GM21619 (cell line): Measurements from ENCODE around the gene C11orf42.
A peak's percentile ranks its signal among the peaks of the same experiment; 100 is the strongest.
"Not testable (repeated sequence)": the region's sequence is repeated elsewhere in the genome, so short reads cannot be mapped to it uniquely, and the experiment has no call there.

ENCODE experiments used
- ATAC-seq: cut with Tn5 transposase; IDR thresholded peaks from one replicate; pipeline ENCODE4 v1.9.1; 2021; ENCODE audit not compliant: unreplicated experiment

The C11orf42 gene

DNA sequence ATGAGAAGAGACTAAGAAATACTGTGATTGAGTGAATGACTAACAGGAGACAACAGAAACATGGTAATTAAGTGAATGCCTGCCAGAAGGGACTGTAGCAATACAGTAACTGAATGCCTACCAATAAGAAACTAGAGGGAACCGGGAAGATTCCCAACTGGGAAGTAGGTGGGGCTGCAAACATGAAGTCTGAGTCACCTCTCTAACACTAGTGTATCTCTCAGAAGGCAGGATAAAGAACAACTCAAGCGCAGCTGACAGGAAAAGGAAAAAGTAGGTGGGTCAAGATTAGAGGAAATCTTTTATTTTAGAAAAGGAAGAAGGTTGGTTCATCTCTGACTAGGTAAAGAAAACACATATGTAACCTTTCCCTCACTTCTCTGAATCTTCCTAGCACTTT lies 14.0 kb downstream of the C11orf42 start:
- no peak for ATAC-seq

DNA sequence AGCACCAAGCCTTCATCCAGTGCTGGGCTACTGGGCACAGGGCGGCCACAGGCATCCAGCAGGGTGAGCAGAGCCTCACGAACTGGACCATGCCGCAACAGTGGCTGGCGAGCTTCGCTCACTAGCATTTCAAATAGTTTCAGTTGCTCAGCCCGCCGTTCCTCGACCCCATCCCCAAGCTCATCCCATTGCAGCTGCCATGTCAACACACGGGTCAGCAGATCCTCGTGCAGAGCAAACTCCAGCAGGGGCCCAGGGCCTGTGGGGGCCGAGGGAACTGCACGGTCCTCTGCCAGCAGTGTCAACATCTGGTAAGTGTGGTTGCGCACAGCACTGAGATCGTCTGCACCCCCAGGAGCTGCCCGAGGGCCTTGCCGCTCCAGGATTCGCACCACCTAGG lies 18.5 kb downstream of the C11orf42 start:
- ATAC-seq: no peak

DNA sequence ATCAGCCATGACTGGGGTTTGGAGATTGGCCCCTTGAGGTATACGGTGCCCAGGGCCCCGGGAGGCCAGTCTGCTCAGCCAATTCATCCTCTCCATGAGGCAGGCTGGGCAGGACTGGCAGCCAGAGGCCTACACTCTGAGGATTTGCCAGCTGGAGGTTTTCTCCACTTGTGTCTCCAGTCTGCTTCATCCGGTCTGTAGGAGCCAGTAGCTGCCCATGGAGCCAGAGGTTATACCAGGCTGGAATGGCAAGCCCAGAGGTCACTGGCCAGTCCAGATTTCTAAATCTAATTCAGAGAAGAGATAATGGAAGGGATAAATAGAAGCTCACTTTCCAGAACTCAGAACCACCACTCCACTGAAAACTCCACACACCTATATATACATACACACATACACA lies 19.1 kb downstream of the C11orf42 start:
- ATAC-seq: no peak

DNA sequence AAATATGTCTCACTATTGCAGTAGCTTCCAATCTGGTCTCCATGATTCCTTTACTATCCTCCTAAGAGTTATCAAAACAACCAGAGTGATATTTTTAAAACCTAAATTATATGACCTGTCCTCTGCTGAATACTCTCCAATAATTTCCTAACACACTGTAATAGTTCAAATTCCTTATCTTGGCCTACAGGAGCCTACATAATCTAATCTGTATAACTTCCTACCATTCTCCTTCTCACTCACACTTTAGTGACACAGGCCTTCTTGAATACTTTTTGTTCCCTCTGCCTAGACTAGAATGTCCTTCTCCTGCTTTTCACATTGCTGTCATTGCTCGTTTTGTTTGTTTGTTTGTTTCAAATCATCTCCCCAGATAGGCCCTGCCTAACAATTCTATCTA lies 19.7 kb downstream of the C11orf42 start:
- ATAC-seq: no peak

DNA sequence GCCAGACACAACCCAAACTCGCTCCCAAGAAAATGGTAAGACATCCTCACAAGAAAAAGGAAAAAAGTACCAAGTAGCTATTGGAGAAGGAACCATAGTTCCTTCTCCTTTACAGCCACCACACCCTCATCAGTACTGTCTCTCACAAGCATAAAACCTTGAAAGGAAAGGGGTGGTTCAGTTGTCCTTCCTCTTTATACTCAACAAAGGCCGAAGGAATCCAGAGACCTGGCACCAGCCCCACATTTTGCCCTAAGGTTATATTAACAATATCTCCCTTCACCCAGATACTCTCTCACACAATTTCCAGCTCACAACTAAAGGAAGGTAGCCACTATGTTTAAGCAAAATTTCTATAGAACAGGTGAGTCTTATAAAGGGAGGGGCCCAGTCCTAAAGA lies 20.5 kb downstream of the C11orf42 start:
- ATAC-seq: no peak

DNA sequence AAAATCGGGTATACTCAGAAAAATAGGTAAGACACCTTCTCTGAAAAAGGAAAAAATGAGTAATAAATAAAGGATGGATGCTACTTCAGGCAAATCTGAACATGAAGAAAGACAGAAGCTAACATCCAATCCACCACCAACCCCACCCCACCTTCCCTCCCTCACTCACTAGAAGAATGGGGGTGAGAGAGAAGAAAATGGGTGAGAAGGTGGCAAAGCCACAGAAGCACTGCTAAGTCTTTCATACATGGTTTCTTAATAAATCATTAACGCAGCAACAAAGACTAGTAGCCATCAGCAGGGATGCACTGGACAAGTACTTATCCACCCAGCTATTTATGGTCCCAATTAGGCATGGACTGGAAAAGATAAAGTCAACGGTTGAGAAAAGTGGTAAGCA lies 23.2 kb downstream of the C11orf42 start:
- no peak for ATAC-seq

DNA sequence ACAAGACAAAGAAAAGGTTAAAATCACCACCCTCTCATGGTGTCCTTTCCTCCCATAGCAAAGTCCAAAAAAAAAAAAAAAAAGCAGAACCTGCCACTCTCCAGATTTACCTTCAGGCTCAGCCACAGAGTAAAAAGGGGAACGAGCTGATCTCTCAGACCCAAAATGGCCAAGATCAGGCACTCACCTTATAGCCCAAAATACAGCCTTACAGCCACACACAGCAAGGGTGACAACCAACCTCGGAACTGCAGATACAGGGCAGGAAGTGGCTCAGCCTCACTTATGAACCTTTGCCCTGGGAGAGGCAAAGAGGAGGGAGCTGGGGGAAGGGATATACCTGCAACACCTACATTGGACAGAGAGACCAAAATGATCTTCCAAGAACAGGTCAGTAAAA lies 24.6 kb downstream of the C11orf42 start:
- ATAC-seq: no peak

DNA sequence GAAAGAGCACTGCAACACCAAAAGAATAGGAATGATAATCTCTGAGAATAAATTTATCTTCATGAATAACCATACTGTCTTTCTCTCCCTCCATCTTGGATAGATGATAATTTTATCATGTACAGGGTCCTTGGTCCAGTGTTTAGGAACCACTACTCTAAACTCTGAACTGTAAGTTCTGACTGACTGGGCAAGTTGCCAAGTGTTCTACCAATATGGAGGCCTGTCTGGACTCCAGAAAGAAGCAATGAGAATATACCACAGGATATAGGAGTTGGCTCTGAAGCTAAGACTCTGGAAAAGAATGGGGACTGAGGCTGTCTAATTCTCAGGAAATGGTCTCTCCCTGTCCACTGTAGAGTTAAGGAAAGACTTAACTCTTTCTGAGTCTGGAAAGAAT lies 27.5 kb downstream of the C11orf42 start:
- ATAC-seq: no peak

DNA sequence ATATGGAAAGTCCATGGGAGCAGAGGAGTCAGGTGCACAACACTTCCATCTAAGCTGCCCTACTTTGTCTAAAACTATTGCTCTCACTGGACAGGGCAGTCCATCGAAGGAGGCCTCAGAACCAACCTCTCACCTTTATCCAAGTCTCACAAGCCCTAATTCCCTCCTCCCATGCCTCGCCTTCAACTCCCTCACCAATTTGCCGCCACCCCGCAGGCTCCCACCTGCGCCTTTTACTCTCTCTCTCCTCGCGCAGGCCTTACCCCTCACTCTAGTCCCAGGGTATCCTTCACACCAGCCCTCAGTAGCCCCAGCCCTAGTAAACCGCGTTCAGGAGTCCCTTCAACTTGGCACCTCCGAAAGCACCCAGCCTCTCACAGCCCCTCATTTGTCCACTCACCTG lies 28.6 kb downstream of the C11orf42 start:
- ATAC-seq: no peak

DNA sequence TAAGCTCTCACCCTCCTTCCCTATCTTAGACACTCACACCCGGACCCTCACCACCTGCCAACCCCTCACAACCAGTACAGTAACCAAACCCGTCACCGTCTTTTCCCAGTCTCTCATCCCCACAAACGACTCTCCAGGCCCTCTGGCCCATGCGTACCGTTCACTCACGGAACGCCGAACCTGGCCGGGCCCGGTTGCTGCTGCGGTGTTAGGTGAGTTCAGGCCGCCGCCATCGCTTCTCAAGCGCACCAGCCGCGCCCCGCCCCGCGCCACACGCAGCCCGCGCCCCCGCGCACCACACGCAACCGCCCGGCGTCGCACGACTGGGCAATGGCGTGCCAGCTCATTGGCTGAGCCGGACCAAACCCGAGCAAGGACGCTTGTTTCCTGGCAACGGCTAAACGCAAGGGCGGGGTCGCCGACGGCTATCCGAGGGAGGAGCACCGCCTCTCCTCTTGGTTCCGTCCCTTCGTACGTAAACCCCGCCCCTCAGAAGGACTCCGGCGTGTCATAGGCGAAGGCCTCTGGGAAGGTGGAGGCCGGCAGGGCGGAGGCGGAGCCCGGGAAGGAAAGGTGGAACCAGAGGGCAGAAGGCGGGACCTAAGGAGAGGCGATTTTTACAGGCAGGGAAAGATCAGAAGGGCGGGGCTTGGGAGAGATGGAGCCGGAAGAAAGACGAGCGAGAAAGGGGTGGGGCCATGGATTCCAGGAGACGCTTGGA lies 29.2 kb downstream of the C11orf42 start, which contains the start of gene FHIP1B:
Gene FHIP1B (minus strand): TSS at position 250 of the 721 bp plus-strand sequence. CDS start 10,120 bp downstream, outside the sequence.
- ATAC-seq: peak; percentile 95

DNA sequence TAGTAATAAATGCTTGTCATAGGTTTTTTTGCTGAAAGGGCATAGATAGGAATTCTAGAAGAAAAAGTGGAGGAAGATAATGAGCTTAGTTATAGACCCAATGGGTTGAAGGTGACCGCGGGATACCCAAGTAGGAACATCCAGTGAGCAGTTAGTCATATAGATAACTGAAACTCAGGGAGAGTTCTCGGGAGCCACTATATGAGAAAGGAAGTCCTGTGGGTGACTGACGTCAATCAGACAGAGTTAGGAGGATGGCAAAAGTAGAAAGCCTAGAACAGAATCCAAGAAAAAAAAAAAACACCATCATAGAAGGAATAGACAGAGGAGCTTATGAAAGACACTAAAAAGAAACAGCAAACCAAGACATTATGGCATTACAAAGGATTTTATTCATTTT lies 31.9 kb downstream of the C11orf42 start:
- no peak for ATAC-seq

DNA sequence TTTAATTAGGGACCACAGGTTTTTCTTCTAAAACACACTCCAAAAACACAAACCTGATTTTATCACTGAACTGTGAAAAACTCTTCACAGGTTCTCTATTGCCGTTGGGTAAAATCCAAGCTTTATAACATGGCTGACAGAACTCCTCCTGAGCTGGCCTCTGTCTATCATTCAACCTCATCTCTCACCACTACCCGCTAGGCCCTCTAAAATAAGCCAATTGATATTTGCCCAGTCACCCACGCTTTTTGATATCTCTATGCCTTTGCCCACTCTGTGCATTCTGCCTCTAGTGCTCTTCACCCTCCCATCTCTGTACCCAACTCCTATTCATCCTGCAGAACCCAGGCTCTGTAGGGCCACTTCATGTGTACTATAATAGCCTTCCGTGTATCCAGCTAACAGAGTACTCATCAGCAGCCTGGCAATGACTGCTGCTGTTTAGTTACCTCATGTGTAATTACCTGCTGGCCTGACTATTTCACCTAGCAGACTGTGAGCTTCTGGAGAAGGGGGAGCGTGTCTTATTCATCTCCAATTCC lies 32.5 kb downstream of the C11orf42 start:
- ATAC-seq: no peak

DNA sequence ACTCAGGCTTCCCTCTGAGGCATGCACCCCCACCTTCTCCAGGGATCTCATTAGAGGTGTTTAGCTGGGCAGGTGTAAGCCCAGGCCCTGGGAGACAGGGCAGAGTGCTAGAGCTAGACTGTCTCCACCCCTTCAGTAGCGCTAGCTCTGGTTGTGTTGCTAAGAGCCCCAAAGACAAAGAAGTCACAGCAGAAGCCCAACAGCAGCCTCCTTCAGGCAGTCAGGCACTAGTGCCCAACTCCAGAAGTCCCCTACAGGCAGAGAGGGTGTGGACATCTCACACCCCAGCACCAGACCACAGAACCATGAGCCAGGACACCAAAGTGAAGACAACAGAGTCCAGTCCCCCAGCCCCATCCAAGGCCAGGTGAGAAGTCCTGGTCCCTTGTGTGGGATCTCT lies 33.5 kb downstream of the C11orf42 start, which contains the start of gene CNGA4:
Gene CNGA4 (plus strand): TSS at position 188 of the 400 bp plus-strand sequence. CDS start 118 bp downstream, at position 306.
- no peak for ATAC-seq

DNA sequence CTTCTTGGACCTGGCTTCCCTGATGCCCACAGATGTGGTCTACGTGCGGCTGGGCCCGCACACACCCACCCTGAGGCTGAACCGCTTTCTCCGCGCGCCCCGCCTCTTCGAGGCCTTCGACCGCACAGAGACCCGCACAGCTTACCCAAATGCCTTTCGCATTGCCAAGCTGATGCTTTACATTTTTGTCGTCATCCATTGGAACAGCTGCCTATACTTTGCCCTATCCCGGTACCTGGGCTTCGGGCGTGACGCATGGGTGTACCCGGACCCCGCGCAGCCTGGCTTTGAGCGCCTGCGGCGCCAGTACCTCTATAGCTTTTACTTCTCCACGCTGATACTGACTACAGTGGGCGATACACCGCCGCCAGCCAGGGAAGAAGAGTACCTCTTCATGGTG lies 34.8 kb downstream of the C11orf42 start:
- no peak for ATAC-seq

DNA sequence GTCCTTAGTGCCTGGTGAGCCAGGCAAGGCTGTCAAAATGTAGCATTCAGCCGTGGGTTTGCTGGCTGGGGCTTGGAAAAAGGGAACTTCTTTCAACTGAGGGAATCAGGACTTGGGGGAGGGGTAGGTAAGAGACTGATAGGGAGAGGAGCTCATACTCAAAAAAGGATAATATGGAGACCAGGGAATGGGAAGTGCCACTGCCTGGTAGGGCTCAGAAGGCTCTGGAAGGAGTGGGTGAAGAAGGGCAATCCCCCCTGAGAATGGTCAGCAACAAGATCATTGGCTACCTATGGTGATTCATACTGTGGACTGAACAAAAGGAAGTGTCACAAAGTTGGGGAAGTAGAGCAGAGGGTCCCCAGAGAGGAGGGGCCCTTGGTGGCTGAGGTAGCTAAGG lies 35.4 kb downstream of the C11orf42 start:
- ATAC-seq: no peak

DNA sequence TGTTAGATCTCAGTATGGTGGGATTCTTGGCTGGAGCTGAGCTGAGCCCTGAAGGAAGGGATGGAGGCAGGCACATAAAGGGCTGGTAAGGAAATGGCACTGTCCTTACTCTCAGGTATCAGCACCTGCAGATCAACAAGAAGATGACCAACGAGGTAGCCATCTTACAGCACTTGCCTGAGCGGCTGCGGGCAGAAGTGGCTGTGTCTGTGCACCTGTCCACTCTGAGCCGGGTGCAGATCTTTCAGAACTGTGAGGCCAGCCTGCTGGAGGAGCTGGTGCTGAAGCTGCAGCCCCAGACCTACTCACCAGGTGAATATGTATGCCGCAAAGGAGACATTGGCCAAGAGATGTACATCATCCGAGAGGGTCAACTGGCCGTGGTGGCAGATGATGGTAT lies 36.0 kb downstream of the C11orf42 start:
- ATAC-seq: no peak

DNA sequence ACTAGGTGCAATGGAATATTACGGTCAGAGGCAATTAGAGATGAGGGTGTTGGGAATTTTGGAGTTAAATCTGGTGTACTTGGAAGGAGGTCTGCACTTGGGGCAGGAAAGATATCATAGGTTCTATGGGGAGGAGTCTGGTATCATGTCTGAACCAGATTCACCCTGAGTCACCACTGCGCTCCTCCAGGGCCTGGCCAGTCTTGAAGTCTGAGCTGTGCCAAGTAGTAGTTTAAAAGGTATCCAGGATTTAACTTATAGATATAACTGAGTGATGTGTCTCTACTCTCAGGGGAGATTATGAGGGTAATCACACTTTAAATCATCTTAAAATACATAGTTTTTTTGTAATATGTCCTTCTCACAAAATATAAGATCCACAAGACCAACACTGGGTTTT lies 40.2 kb downstream of the C11orf42 start:
- ATAC-seq: no peak

DNA sequence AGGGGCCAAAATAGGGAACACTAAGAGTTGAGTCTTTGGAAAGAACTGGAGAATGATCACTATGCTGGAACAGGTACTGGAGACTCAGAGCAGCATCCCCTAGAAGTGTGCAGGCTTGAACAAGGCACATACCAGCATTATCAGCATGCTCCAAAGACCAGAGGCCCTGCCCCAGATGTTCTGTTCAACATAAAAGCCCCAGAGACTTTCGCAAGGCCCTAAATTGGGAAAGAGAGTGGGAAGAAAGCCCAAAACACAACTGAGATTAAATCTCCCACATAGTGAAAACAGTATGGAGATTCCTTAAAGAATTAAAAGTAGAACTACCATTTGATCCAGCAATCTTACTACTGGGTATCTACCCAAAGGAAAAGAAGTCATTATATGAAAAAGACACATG lies 42.9 kb downstream of the C11orf42 start:
- ATAC-seq: no peak

DNA sequence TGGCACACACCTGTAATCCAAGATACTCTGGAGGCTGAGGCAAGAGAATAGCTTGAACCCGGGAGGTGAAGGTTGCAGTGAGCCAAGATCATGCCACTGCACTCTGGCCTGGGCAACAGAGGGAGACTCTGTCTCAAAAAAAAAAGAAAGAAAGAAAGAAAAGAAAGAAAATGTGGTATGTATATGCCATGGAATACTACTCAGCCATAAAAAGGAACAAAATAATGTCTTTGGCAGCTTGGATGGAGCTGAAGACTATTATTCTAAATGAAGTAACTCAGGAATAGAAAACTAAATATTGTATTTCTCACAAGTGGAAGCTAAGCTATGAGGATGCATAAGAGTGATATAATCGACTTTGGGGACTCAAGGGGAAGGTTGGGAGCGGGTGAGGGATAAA lies 43.5 kb downstream of the C11orf42 start:
- ATAC-seq: not testable (repeated sequence)

DNA sequence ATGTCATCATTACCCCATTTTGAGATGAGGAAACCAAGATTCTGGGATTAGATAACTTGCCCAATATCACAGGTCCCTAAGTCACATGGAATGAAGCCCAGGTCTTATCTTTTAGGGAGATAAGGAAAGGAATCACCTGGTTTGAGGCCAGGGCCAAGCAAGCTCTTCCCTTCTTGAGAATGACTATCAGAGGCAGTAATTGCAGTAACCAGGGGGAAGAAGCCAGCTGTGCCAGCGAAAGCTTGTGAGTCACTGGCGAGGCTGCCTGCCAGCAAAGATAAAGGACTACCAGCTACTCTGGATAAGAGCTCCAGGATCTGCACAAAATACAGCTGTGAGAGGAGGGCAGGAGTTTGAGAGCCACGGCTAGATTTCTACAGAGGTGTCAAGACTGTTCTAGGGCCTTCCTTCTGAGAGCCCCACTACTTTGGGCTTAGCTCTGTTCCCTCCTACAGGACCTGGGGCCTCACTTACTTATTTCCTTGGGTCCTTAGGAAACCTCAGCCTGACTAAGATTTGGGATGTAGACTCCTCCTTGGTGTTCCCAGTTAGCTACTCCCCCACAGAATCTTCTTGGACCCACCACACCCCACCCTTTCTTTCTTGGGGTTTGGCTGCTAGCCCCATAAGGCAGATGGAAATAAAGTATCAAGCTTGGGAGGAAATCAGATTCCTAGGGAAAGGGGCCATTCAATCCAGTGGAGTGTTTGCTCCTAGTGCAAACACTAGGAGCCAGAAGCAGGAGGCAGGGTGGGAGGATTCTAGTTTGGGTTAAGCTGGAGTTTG lies 44.6 kb downstream of the C11orf42 start:
- ATAC-seq: no peak

DNA sequence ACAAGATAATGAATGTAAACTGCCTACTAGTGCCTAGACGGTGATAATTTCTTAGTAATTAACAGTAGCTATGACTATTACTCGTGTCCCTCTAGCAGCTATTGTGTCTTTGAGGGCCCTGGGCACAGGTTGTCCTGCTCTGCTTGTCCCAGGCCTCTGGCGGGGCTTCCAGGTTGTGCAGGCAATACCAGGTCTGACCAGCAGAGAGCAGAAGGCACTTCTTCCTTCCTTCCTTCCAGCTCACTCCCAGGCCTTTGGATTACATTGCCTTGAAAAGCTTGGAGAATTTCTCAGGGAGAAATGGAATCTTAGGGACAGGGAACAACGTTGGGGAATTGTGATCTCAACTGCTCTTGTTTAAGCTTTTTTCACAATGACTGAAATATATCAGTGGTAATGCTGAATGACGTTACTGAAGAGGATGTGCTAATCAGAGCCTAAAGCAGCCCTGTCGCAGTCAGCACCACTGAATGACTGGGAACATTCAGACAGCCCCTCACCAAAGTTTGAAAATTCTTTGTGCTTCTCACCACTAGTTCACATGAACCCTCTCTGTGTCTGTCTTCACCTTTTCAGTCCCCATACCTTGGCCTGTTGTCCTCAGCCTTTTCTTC lies 45.9 kb downstream of the C11orf42 start:
- ATAC-seq: peak; percentile 57
